H9 (cell line): Measurements from ENCODE around the gene CNGB1. TPM values are rescaled to one million over a fixed set of nuclear protein-coding genes. Genes with fewer than 3 reads are reported as not detected.
A peak's percentile ranks its signal among the peaks of the same experiment; 100 is the strongest.

Experiments
- DNase-seq: peaks from one replicate; pipeline ENCODE4 v3.0.0-alpha.2; 2017
- H2AFZ ChIP-seq: one replicate; pipeline ENCODE4 v1.6.1; 2013; ENCODE audit warnings: mild to moderate bottlenecking, low read length, control low read depth, moderate library complexity
- H2AK5ac ChIP-seq: 2 replicates; pipeline ENCODE4 v1.6.1; 2013; ENCODE audit warnings: low read length, control low read depth, mixed read lengths; ENCODE audit not compliant: insufficient read length
- H2BK120ac ChIP-seq: one replicate; pipeline ENCODE4 v1.6.1; 2013; ENCODE audit warnings: low read depth, mild to moderate bottlenecking, low read length, control low read depth, inconsistent platforms; ENCODE audit not compliant: poor library complexity, severe bottlenecking
- H2BK12ac ChIP-seq: 2 replicates; pipeline ENCODE4 v1.6.1; 2013; ENCODE audit warnings: low read length, control low read depth, mixed read lengths, low read depth; ENCODE audit not compliant: insufficient read length
- H2BK15ac ChIP-seq: 2 replicates; pipeline ENCODE4 v1.6.1; 2013; ENCODE audit warnings: low read depth, low read length, control low read depth
- H2BK20ac ChIP-seq: one replicate; pipeline ENCODE4 v1.6.1; 2013; ENCODE audit warnings: low read depth, mild to moderate bottlenecking, low read length, control low read depth, inconsistent platforms; ENCODE audit not compliant: poor library complexity, severe bottlenecking
- H2BK5ac ChIP-seq: 2 replicates; pipeline ENCODE4 v1.6.1; 2013; ENCODE audit warnings: low read length, control low read depth, mixed read lengths; ENCODE audit not compliant: insufficient read length
- H3K14ac ChIP-seq: 2 replicates; pipeline ENCODE4 v1.6.1; 2013; ENCODE audit warnings: low read length, control low read depth; ENCODE audit not compliant: insufficient read depth
- H3K18ac ChIP-seq: 2 replicates; pipeline ENCODE4 v1.6.1; 2013; ENCODE audit warnings: low read depth, mild to moderate bottlenecking, mixed read lengths, low read length, control low read depth; ENCODE audit not compliant: insufficient read length
- H3K23ac ChIP-seq: 2 replicates; pipeline ENCODE4 v1.6.1; 2013; ENCODE audit warnings: low read length, control low read depth, mixed read lengths, low read depth; ENCODE audit not compliant: insufficient read length
- H3K23me2 ChIP-seq: 2 replicates; pipeline ENCODE4 v1.6.1; 2013; ENCODE audit warnings: low read depth, mild to moderate bottlenecking, mixed read lengths, low read length, control low read depth; ENCODE audit not compliant: insufficient read length, poor library complexity, severe bottlenecking
- H3K27ac ChIP-seq: 2 replicates; pipeline ENCODE4 v1.5.1; 2013; ENCODE audit warnings: low read length, control low read depth, mixed read lengths, low read depth; ENCODE audit not compliant: insufficient read length
- H3K27me3 ChIP-seq: 2 replicates; pipeline ENCODE4 v1.6.1; 2013; ENCODE audit warnings: low read length, control low read depth, inconsistent platforms; ENCODE audit not compliant: insufficient read depth
- H3K4ac ChIP-seq: 2 replicates; pipeline ENCODE4 v1.6.1; 2013; ENCODE audit warnings: low read depth, mild to moderate bottlenecking, control low read depth, inconsistent platforms, low read length, moderate library complexity
- H3K4me1 ChIP-seq: 2 replicates; pipeline ENCODE4 v1.6.1; 2013; ENCODE audit warnings: low read length, control low read depth, inconsistent platforms; ENCODE audit not compliant: insufficient read depth
- H3K4me2 ChIP-seq: 2 replicates; pipeline ENCODE4 v1.6.1; 2013; ENCODE audit warnings: low read length, control low read depth, mixed read lengths; ENCODE audit not compliant: insufficient read length, insufficient read depth
- H3K56ac ChIP-seq: 2 replicates; pipeline ENCODE4 v1.6.1; 2013; ENCODE audit warnings: low read depth, mild to moderate bottlenecking, mixed read lengths, low read length, control low read depth; ENCODE audit not compliant: insufficient read length
- H3K79me1 ChIP-seq: 2 replicates; pipeline ENCODE4 v1.6.1; 2013; ENCODE audit warnings: low read depth, mild to moderate bottlenecking, moderate library complexity, low read length, control low read depth, inconsistent platforms; ENCODE audit not compliant: insufficient read depth, poor library complexity, severe bottlenecking
- H3K79me2 ChIP-seq: 2 replicates; pipeline ENCODE4 v1.6.1; 2013; ENCODE audit warnings: low read length, control low read depth, inconsistent platforms; ENCODE audit not compliant: insufficient read depth
- H3K9ac ChIP-seq: 2 replicates; pipeline ENCODE4 v1.6.1; 2013; ENCODE audit warnings: low read length, control low read depth, mixed read lengths; ENCODE audit not compliant: insufficient read length; ENCODE audit errors: extremely low read depth
- H3K9me3 ChIP-seq: one replicate; pipeline ENCODE4 v1.6.1; 2013; ENCODE audit warnings: low read depth, low read length, inconsistent platforms; ENCODE audit not compliant: control insufficient read depth
- H3T11ph ChIP-seq: one replicate; pipeline ENCODE4 v1.6.1; 2013; ENCODE audit warnings: mild to moderate bottlenecking, low read length, control low read depth, inconsistent platforms
- H4K20me1 ChIP-seq: one replicate; pipeline ENCODE4 v1.6.1; 2013; ENCODE audit not compliant: control insufficient read depth, insufficient read length, insufficient read depth
- H4K5ac ChIP-seq: 2 replicates; pipeline ENCODE4 v1.6.1; 2013; ENCODE audit warnings: low read depth, mild to moderate bottlenecking, mixed read lengths, low read length, control low read depth; ENCODE audit not compliant: insufficient read length
- H4K8ac ChIP-seq: replicated peaks from 2 replicates; pipeline ENCODE4 v1.6.1; 2013; ENCODE audit warnings: low read length, control low read depth, mixed read lengths, low read depth; ENCODE audit not compliant: insufficient read length
- H4K91ac ChIP-seq: 2 replicates; pipeline ENCODE4 v1.6.1; 2013; ENCODE audit warnings: low read depth, mild to moderate bottlenecking, moderate library complexity, mixed read lengths, low read length, control low read depth; ENCODE audit not compliant: insufficient read length
- H3K27ac Mint-ChIP-seq, 3 experiments: 2 replicates in 2 of 3; 3 replicates in 1 of 3; pipeline ENCODE4 v1.8.0; 2020 to 2021; ENCODE audit warnings: mixed read lengths in 3 of 3, mild to moderate bottlenecking in 1 of 3, moderate library complexity in 1 of 3
- H3K27me3 Mint-ChIP-seq: 2 replicates; pipeline ENCODE4 v1.8.0; 2021; ENCODE audit warnings: low read depth, mild to moderate bottlenecking, moderate library complexity, mixed read lengths
- H3K36me3 Mint-ChIP-seq, 3 experiments: 2 replicates in 2 of 3; 3 replicates in 1 of 3; pipeline ENCODE4 v1.8.0; 2020 to 2021; ENCODE audit warnings: low read depth in 3 of 3, mixed read lengths in 3 of 3; ENCODE audit not compliant: insufficient read depth in 1 of 3
- H3K4me1 Mint-ChIP-seq, 2 experiments: 2 replicates each; pipeline ENCODE4 v1.8.0; 2020; ENCODE audit warnings: mixed read lengths in 2 of 2
- H3K4me3 Mint-ChIP-seq, 2 experiments: 2 replicates in 1 of 2; 3 replicates in 1 of 2; pipeline ENCODE4 v1.8.0; 2020 to 2021; ENCODE audit warnings: mild to moderate bottlenecking in 2 of 2, mixed read lengths in 2 of 2, moderate library complexity in 1 of 2
- H3K9me3 Mint-ChIP-seq, 2 experiments: 2 replicates in 1 of 2; 3 replicates in 1 of 2; pipeline ENCODE4 v1.8.0; 2020; ENCODE audit warnings: mild to moderate bottlenecking in 2 of 2, mixed read lengths in 2 of 2, moderate library complexity in 1 of 2
- WGBS: extraction: QIAGEN DNeasy Blood & Tissue Kit; methylation state at CpG from one replicate; pipeline ENCODE4 v1.1.7; 2013; ENCODE audit warnings: missing lambda C conversion rate, low lambda C conversion rate, mixed read lengths; ENCODE audit not compliant: insufficient read length; ENCODE audit errors: extremely low coverage; 5-methylcytosine and 5-hydroxymethylcytosine counted together
- total RNA-seq: library from RNA; stranded (reverse); gene quantifications from 2 replicates; pipeline ENCODE4 v1.2.1, GENCODE V29; 2021
- TF ChIP-seq, protein P1 (sequence below): fragments of 200-600 bp; sonication (generic); conservative IDR thresholded peaks from 3 replicates; pipeline ENCODE4 v1.8.0; 2021; ENCODE audit warnings: antibody characterized with exemption, mild to moderate bottlenecking

The CNGB1 gene
- total RNA-seq, 1 experiment from 2014 or later = not detected

DNA sequence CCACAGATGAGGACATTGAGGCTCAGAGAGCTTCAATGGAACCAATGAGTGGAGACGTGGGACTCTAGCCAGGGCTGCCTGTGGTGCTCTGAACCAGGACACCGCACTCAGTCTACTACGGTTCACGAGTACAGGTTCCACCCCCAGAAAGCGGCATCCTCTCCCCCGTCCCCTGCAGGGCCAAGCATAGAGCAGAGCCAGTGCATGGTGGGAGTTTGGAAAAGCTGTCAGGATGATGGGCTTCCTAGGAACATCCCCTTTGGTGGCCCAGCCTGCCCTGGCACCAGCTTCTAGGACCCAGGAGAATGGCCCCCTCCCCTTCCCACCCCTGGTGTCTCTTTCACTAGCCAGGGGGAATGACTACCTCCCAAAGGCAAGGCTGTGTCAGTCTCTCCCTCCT, 21.2 kb upstream of the CNGB1 start:
- Mint-ChIP-seq H3K4me1 (peaks cover 7 to 8% of the 10 kb centered on the region in 2 experiments), H3K27ac (no peak overlapping the region), H3K4me3 (peak overlapping the region in 1 of 2 experiments; percentile 31; a peak in 1 of 5 replicates), H3K27me3 (peaks cover 16% of the 10 kb centered on the region), H3K9me3 (no peaks in the 10 kb centered on the region), H3K36me3 (peaks cover 0 to 5% (median 4%) of the 10 kb centered on the region in 3 experiments; a peak in 5 of 7 replicates)
- Histone ChIP-seq H3K79me1 (no peaks in the 10 kb centered on the region), H4K8ac (no peak overlapping the region), H3K27ac (no peak overlapping the region), H2BK15ac (no peak overlapping the region), H4K91ac (no peak overlapping the region), H3K23ac (no peak overlapping the region), H3K23me2 (no peaks in the 10 kb centered on the region), H3K9ac (no peak overlapping the region), H2AK5ac (no peak overlapping the region), H3K56ac (no peak overlapping the region), H2AFZ (no peak overlapping the region), H3K4ac (no peak overlapping the region), H2BK5ac (no peak overlapping the region), H2BK20ac (no peak overlapping the region), H3K4me2 (no peak overlapping the region), H3K4me1 (no peaks in the 10 kb centered on the region; the same call in 1 of the 2 replicates), H4K20me1 (no peaks in the 10 kb centered on the region), H3T11ph (no peak overlapping the region), H3K14ac (no peak overlapping the region), H3K18ac (no peak overlapping the region), H2BK120ac (no peak overlapping the region), H4K5ac (no peak overlapping the region), H3K79me2 (no peaks in the 10 kb centered on the region), H2BK12ac (no peak overlapping the region), H3K9me3 (no peaks in the 10 kb centered on the region), H3K27me3 (no peaks in the 10 kb centered on the region)
- TF ChIP-seq, protein P1, sequence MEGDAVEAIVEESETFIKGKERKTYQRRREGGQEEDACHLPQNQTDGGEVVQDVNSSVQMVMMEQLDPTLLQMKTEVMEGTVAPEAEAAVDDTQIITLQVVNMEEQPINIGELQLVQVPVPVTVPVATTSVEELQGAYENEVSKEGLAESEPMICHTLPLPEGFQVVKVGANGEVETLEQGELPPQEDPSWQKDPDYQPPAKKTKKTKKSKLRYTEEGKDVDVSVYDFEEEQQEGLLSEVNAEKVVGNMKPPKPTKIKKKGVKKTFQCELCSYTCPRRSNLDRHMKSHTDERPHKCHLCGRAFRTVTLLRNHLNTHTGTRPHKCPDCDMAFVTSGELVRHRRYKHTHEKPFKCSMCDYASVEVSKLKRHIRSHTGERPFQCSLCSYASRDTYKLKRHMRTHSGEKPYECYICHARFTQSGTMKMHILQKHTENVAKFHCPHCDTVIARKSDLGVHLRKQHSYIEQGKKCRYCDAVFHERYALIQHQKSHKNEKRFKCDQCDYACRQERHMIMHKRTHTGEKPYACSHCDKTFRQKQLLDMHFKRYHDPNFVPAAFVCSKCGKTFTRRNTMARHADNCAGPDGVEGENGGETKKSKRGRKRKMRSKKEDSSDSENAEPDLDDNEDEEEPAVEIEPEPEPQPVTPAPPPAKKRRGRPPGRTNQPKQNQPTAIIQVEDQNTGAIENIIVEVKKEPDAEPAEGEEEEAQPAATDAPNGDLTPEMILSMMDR = no peak
- no peak for DNase-seq
- WGBS = no CpG with 5 or more reads among the region's 6 CpGs
